ENCODE data around the gene FBXW5.

- TF ChIP-seq EZH2 (IDR thresholded peaks at IDR 0.05) = no peak
- no peak for TF ChIP-seq POLR2AphosphoS5 (IDR thresholded peaks at IDR 0.05; ENCODE audit: borderline replicate concordance, low read depth, low read length)
- TF ChIP-seq FOXP2 (optimal IDR thresholded peaks at IDR 0.05; ENCODE audit: control extremely low read depth, extremely low read length, insufficient read depth) = no peak
Observed at GRCh38 chr9:136983167-136983566, 38.6 kb upstream of the FBXW5 start.

All from SK-N-MC (cell line).